ENCODE results near the gene PRDM5. TPM values are rescaled to one million over a fixed set of nuclear protein-coding genes. Genes with fewer than 3 reads are reported as not detected.

The PRDM5 gene
- total RNA-seq, 1 donor from 2014 or later = 16.6 TPM

DNA sequence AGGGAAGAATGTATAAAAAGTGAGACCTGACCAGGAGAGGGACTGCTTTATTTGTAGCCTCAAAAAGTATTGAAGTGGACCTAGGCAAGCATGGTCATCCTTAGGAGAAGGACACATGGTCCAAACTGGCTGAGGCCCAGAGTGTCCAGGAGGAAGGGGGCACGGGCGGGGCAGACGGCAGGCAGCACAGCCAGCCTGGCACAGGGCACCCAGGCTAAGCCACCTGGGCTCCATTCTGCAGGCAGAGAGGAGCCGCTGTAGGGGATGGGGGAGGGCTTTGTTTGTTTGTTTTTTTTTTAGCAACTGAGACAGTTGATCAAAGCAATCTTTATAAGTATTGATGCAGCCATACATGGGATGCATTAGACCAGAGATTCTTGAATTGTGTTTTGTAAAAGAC, 188.6 kb downstream of the PRDM5 start:
- Mint-ChIP-seq H3K4me3 (ENCODE audit: unreplicated experiment) (no peak overlapping the region), H3K27me3 (ENCODE audit: unreplicated experiment) (peaks cover 2% of the 10 kb centered on the region), H3K36me3 (ENCODE audit: unreplicated experiment) (no peaks in the 10 kb centered on the region), H3K27ac (ENCODE audit: unreplicated experiment) (no peak overlapping the region), H3K4me1 (ENCODE audit: low read depth, unreplicated experiment) (peaks cover 10% of the 10 kb centered on the region), H3K9me3 (ENCODE audit: unreplicated experiment) (no peaks in the 10 kb centered on the region)
- TF ChIP-seq, protein P1, sequence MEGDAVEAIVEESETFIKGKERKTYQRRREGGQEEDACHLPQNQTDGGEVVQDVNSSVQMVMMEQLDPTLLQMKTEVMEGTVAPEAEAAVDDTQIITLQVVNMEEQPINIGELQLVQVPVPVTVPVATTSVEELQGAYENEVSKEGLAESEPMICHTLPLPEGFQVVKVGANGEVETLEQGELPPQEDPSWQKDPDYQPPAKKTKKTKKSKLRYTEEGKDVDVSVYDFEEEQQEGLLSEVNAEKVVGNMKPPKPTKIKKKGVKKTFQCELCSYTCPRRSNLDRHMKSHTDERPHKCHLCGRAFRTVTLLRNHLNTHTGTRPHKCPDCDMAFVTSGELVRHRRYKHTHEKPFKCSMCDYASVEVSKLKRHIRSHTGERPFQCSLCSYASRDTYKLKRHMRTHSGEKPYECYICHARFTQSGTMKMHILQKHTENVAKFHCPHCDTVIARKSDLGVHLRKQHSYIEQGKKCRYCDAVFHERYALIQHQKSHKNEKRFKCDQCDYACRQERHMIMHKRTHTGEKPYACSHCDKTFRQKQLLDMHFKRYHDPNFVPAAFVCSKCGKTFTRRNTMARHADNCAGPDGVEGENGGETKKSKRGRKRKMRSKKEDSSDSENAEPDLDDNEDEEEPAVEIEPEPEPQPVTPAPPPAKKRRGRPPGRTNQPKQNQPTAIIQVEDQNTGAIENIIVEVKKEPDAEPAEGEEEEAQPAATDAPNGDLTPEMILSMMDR (IDR thresholded peaks at IDR 0.05; ENCODE audit: partially characterized antibody, unreplicated experiment) = no peak
- no peak for DNase-seq

DNA sequence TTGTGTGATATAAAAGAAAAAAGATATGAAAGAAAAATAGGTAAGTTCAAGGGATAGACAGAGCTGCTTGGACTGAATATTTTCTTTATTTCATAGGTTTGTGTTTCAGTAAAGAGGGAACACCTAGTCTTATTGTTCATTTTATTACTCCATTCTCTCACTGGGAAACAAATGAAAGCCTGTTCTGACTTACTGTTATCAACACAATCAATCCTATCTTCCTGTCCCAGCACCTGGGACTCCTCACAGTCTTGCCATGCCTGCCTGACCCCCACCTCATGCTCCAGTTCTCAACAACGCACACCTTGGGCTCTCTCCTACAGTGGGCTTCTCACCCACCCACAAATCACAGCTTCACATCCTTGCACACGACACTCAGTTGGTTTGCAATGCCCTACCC, 189.5 kb downstream of the PRDM5 start:
- peaks cover 2% of the 10 kb centered on the region for H3K27me3 Mint-ChIP-seq (ENCODE audit: unreplicated experiment)
- H3K4me3 Mint-ChIP-seq (ENCODE audit: unreplicated experiment) = no peak overlapping the region
- no peak for DNase-seq
- no peaks in the 10 kb centered on the region for H3K36me3 Mint-ChIP-seq (ENCODE audit: unreplicated experiment)
- peaks cover under 1% of the 10 kb centered on the region for H3K9me3 Mint-ChIP-seq (ENCODE audit: unreplicated experiment)
- TF ChIP-seq, protein P1 (IDR thresholded peaks at IDR 0.05; ENCODE audit: partially characterized antibody, unreplicated experiment) = no peak
- no peak overlapping the region for H3K27ac Mint-ChIP-seq (ENCODE audit: unreplicated experiment)
- peaks cover 10% of the 10 kb centered on the region for H3K4me1 Mint-ChIP-seq (ENCODE audit: low read depth, unreplicated experiment)

DNA sequence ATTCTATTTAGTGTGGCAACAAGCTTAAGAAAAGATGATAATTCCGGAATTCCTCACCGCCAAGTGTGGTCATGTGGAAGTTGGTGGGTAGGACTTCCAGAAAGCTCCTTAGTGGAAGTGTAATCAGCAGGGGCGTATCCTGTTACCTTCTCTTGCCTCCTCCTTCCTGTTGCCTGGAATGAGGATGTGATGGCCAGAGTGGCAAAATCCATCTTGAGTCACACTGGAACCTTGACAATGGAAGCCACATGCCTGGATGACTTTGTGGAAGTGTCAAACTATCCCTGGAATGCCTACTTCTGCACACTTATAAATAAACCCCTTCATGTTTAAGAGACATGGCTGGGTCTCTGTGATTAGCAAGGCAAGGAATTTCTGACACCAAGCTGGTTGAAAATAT, 191.0 kb downstream of the PRDM5 start:
- DNase-seq = no peak
- Mint-ChIP-seq H3K36me3 (ENCODE audit: unreplicated experiment) (no peaks in the 10 kb centered on the region), H3K4me1 (ENCODE audit: low read depth, unreplicated experiment) (peaks cover 12% of the 10 kb centered on the region), H3K9me3 (ENCODE audit: unreplicated experiment) (peaks cover 2% of the 10 kb centered on the region), H3K4me3 (ENCODE audit: unreplicated experiment) (no peak overlapping the region), H3K27ac (ENCODE audit: unreplicated experiment) (no peak overlapping the region), H3K27me3 (ENCODE audit: unreplicated experiment) (peaks cover 2% of the 10 kb centered on the region)
- TF ChIP-seq, protein P1 (IDR thresholded peaks at IDR 0.05; ENCODE audit: partially characterized antibody, unreplicated experiment) = no peak

DNA sequence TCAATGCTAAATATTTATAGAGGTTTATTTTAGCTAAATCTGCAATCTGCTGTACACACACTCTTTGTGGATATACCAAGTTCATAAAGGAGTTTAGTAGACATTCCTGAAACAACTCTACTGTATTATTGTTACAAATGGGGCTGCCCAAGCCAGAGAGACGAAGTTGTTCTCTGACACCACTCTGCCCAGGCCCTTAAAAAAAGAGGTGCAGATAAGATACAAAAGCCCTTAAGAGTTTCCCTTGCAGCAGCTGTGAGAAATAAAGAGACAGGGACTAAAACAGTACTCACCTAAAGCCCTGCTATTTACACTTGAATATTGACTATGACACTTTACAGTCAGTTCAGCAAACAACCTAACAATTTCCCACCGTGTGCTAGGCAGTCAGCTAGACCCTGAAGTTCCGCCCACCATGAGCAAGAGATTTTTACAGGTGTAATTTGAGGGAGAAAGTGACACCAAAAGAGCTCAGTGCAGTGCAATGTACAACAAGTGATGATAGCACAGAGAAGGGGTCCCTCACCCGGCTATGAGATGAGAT, 191.7 kb downstream of the PRDM5 start:
- Mint-ChIP-seq H3K9me3 (ENCODE audit: unreplicated experiment) (peaks cover 2% of the 10 kb centered on the region), H3K4me3 (ENCODE audit: unreplicated experiment) (no peak overlapping the region), H3K36me3 (ENCODE audit: unreplicated experiment) (no peaks in the 10 kb centered on the region), H3K27me3 (ENCODE audit: unreplicated experiment) (peaks cover 2% of the 10 kb centered on the region), H3K4me1 (ENCODE audit: low read depth, unreplicated experiment) (peaks cover 15% of the 10 kb centered on the region), H3K27ac (ENCODE audit: unreplicated experiment) (no peak overlapping the region)
- no peak for DNase-seq
- TF ChIP-seq, protein P1 (IDR thresholded peaks at IDR 0.05; ENCODE audit: partially characterized antibody, unreplicated experiment) = no peak

DNA sequence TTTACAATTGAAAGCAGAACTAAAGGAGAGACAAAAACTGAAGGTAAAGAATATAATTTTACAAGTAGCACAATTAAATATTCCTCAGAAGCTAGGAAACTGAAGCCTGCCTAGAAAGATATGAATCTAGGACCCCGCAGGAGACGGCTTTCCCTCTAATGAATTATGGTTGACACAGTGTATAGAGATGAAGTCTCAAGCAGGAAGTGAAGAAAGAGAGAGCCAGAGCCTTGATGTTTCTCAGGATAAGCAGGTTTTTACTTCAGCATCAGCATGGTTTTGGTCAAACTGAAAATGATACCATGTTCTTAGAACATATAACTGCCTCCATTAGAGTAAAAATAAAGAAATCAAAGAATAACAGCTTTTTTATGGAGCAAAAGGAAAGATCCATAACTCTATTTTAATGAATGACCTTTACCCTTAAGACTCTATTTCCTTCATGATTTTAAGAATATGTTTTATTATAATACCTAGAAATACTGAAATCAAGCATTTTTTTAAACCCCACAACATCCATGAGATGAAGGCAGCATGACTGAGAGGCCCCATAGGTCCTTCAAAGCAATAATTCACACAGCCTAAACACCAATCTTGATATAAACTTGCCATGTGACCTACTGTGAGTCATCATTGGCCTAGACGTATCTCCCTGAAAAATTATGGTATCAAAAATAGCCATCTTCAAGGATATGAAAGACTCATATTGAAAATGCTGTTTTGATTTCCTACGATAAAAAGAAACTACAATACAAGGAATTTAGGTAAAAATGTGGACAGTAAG, 193.4 kb downstream of the PRDM5 start:
- no peak overlapping the region for H3K27ac Mint-ChIP-seq (ENCODE audit: unreplicated experiment)
- no peak for DNase-seq
- H3K27me3 Mint-ChIP-seq (ENCODE audit: unreplicated experiment) = peaks cover 4% of the 10 kb centered on the region
- no peak overlapping the region for H3K4me3 Mint-ChIP-seq (ENCODE audit: unreplicated experiment)
- peaks cover 15% of the 10 kb centered on the region for H3K4me1 Mint-ChIP-seq (ENCODE audit: low read depth, unreplicated experiment)
- TF ChIP-seq, protein P1 (IDR thresholded peaks at IDR 0.05; ENCODE audit: partially characterized antibody, unreplicated experiment) = no peak
- peaks cover 2% of the 10 kb centered on the region for H3K9me3 Mint-ChIP-seq (ENCODE audit: unreplicated experiment)
- H3K36me3 Mint-ChIP-seq (ENCODE audit: unreplicated experiment) = no peaks in the 10 kb centered on the region

Data from glutamatergic neuron (in vitro differentiated cells).